RWPE2 (cell line): ENCODE measurements around the gene HADH.

Experiments
- ATAC-seq: fragments of 200-7000 bp; cut with Tn5 transposase; 3 replicates; pipeline ENCODE4 v1.9.1; 2021; ENCODE audit warnings: low read depth
- DNase-seq: peaks from one replicate; pipeline ENCODE4 v3.0.0-alpha.2; 2020; ENCODE audit warnings: low spot score
- H3K27ac ChIP-seq: fragments of 450-650 bp; 2 replicates; pipeline ENCODE4 v1.5.1; 2017; ENCODE audit warnings: mild to moderate bottlenecking; ENCODE audit not compliant: poor library complexity, severe bottlenecking
- H3K27me3 ChIP-seq: fragments of 250-450 bp; sonication (Bioruptor Pico); 2 replicates; pipeline ENCODE4 v1.5.1; 2021; ENCODE audit warnings: mild to moderate bottlenecking, moderate library complexity; ENCODE audit not compliant: insufficient read depth, poor library complexity, severe bottlenecking
- H3K36me3 ChIP-seq: fragments of 250-450 bp; sonication (Bioruptor Pico); 2 replicates; pipeline ENCODE4 v1.5.1; 2020; ENCODE audit warnings: low read depth, mild to moderate bottlenecking, moderate library complexity
- H3K4me1 ChIP-seq: fragments of 250-450 bp; sonication (Bioruptor Pico); 2 replicates; pipeline ENCODE4 v1.5.1; 2021; ENCODE audit warnings: mild to moderate bottlenecking, moderate library complexity; ENCODE audit not compliant: insufficient read depth, poor library complexity, severe bottlenecking
- H3K4me3 ChIP-seq: fragments of 250-450 bp; sonication (Bioruptor Pico); 2 replicates; pipeline ENCODE4 v1.5.1; 2021; ENCODE audit warnings: mild to moderate bottlenecking, moderate library complexity; ENCODE audit not compliant: severe bottlenecking
- H3K9me3 ChIP-seq: fragments of 250-450 bp; sonication (Bioruptor Pico); 2 replicates; pipeline ENCODE4 v1.5.1; 2021; ENCODE audit warnings: mild to moderate bottlenecking, moderate library complexity; ENCODE audit not compliant: severe bottlenecking
- TF ChIP-seq, protein P1 (sequence below): fragments of 450-650 bp; IDR thresholded peaks from one replicate; pipeline ENCODE4 v1.5.1; 2017; ENCODE audit warnings: mild to moderate bottlenecking, moderate library complexity; ENCODE audit not compliant: poor library complexity, severe bottlenecking

The HADH gene

DNA sequence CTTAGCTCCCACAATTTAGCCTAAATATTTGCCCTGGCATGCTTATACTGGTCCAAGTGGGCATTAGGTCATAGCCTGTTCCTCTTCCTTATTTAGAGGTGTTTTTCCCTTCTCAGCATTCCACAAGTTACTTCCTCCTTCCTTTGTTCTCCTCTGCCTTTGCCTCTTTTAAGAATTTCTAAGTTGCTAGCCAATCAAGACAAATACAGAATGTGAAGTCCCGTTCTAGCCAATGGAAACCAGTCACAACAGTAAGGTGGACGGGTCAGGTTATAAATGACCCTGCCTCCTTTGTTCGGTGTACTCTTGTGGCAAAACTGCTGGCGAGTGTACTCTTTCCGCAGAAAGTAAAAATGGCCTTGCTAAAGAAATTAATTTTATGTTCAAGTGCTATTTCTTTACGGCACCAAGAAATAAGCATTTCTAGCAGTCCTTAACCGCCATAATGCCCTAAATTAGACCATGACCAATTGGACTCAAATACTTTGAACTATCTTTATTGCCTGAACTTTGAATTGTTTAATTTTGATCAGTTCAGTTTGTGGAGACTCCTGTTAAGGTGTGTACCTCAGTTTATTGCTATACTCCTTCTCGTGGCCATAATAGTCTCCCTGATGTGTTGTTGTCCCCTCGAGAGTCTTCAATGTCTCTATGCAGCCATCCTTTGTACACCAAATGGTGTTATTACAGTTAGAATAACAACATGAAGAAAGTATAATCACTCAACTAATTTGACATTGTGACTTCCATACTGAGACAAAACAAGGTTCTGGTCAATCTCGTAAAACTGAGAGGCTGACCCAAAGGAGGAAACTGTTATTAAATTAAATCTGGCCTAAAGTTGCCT is 1.6 kb upstream of the HADH start:
- DNase-seq: no peak
- Histone ChIP-seq H3K36me3 (no peaks in the 10 kb centered on the region), H3K27me3 (no peaks in the 10 kb centered on the region), H3K9me3 (no peaks in the 10 kb centered on the region), H3K4me3 (no peak overlapping the region), H3K4me1 (peaks cover 18% of the 10 kb centered on the region), H3K27ac (no peak overlapping the region)
- ATAC-seq: no peak
- TF ChIP-seq, protein P1, sequence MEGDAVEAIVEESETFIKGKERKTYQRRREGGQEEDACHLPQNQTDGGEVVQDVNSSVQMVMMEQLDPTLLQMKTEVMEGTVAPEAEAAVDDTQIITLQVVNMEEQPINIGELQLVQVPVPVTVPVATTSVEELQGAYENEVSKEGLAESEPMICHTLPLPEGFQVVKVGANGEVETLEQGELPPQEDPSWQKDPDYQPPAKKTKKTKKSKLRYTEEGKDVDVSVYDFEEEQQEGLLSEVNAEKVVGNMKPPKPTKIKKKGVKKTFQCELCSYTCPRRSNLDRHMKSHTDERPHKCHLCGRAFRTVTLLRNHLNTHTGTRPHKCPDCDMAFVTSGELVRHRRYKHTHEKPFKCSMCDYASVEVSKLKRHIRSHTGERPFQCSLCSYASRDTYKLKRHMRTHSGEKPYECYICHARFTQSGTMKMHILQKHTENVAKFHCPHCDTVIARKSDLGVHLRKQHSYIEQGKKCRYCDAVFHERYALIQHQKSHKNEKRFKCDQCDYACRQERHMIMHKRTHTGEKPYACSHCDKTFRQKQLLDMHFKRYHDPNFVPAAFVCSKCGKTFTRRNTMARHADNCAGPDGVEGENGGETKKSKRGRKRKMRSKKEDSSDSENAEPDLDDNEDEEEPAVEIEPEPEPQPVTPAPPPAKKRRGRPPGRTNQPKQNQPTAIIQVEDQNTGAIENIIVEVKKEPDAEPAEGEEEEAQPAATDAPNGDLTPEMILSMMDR: no peak

DNA sequence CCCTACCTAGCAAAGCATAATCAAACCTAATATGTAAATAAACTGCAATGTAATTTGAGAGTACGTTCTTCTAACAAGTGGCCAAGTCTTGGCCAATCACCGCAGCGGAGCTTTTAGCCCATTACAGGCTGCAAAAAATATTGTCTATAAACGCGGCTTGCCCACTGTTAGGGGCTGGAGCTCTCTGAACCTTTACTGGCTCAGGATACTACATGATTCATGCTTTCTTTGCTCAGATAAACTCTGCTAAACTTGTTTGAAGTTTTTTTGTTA is 990 bp upstream of the HADH start:
- Histone ChIP-seq H3K36me3 (no peaks in the 10 kb centered on the region), H3K27ac (no peak overlapping the region), H3K4me1 (peaks cover 18% of the 10 kb centered on the region), H3K27me3 (no peaks in the 10 kb centered on the region), H3K9me3 (no peaks in the 10 kb centered on the region), H3K4me3 (no peak overlapping the region)
- ATAC-seq (no peak), DNase-seq (no peak)
- TF ChIP-seq, protein P1: no peak

DNA sequence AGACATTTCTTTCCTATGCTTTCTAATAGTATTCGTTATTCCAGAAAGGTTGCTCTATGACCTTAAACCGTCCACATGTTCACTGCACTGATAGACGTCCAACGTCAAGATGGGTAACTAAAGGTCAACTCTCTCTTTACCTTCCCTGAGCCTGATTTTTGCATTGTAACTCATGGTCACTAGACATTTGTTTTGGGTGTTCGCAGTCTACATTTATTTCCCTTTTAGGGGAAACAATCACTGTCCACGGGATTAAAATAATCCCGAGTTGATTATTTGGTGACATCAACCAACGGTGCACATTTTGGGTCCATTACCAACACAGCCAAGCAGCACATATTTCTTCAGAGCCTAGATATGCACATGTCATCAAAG is 540 bp upstream of the HADH start:
- ATAC-seq: no peak
- H3K9me3 ChIP-seq: no peaks in the 10 kb centered on the region
- TF ChIP-seq, protein P1: no peak
- H3K36me3 ChIP-seq: no peaks in the 10 kb centered on the region
- H3K4me1 ChIP-seq: peaks cover 18% of the 10 kb centered on the region
- H3K27ac ChIP-seq: no peak overlapping the region
- no peak for DNase-seq
- no peaks in the 10 kb centered on the region for H3K27me3 ChIP-seq
- peak overlapping the region; percentile 67 for H3K4me3 ChIP-seq

DNA sequence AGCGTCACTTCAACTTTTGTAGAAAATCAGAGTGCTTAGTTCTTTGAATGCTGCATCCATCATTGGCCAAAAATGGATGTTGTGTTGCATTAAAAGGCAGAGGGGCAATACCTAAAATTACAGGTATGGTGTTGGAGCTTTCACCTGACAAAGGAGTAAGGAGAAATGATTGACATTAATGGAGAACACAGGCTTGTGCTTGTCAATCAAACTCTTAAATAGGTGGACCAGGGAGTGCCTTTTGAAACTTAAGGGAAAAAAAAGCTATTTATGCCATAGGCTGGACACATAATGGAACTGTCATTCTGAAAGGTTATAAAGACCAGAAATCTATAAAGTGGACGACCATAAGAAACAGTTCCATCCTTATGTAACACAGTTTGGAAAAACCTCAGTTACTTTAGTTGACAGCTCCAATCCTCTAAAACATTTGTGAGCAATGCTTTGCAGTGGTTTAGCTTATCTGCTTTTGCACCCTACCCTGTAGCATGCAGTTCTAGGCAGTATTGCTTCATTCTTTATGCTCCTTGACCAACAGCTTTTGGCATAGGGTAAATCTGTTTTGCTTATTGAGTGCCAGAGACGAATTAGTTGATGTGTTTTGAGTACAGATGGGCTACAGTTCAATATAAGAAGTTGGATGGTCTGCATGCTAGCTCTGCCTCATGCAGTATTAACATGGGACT is 2.4 kb downstream of the HADH start:
- TF ChIP-seq, protein P1: no peak
- ATAC-seq (no peak), DNase-seq (no peak)
- H3K27me3 ChIP-seq: no peaks in the 10 kb centered on the region
- peaks cover 4% of the 10 kb centered on the region; the same call in 1 of the 2 replicates for H3K36me3 ChIP-seq
- H3K4me1 ChIP-seq: peaks cover 18% of the 10 kb centered on the region
- H3K9me3 ChIP-seq: no peaks in the 10 kb centered on the region
- H3K4me3 ChIP-seq: no peak overlapping the region
- H3K27ac ChIP-seq: no peak overlapping the region

DNA sequence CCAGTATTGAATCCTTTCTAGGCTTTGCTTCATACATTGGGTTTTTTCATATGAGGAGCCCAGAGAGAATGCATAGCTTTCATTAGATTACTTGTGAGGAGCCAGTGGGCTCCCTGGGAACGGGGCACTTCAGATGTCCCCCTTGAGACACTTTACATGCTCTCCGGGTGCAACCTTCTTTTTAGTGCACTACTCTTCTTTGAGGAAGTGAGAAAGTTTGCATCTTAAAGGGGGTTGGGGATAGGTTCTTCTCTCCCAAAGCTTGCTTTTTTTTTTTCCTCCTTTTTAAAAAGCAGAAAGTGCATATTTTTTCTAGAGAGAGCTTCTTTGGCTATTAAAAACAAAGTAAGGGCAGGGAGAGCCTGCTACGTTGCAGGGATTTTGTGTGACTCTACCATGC is 4.3 kb downstream of the HADH start:
- H3K9me3 ChIP-seq: no peaks in the 10 kb centered on the region
- ATAC-seq (no peak), DNase-seq (no peak)
- peaks cover 4% of the 10 kb centered on the region; the same call in 1 of the 2 replicates for H3K36me3 ChIP-seq
- no peak overlapping the region for H3K27ac ChIP-seq
- H3K4me1 ChIP-seq: peaks cover 2% of the 10 kb centered on the region
- no peak overlapping the region for H3K4me3 ChIP-seq
- TF ChIP-seq, protein P1: no peak
- no peaks in the 10 kb centered on the region for H3K27me3 ChIP-seq
